CD4-positive, alpha-beta T cell (primary cell): Measurements from ENCODE around the gene G6PD. TPM values are rescaled to one million over a fixed set of nuclear protein-coding genes. Genes with fewer than 3 reads are reported as not detected.
"Not testable (repeated sequence)": the region's sequence is repeated elsewhere in the genome, so short reads cannot be mapped to it uniquely, and the experiment has no call there.

Experiments
- ATAC-seq: fragments of 200-7000 bp; cut with Tn5 transposase; one replicate; pipeline ENCODE4 v1.10.0; 2022; ENCODE audit warnings: mild to moderate bottlenecking; ENCODE audit not compliant: poor library complexity
- CTCF ChIA-PET: fragments of 350-600 bp; sonication (Branson Sonifier 250); formaldehyde crosslinking; loops from one replicate; lab custom pipeline; 2021; ENCODE audit warnings: antibody characterized with exemption, inconsistent platforms; lab: Charles Lee
- POLR2A ChIA-PET: fragments of 350-600 bp; sonication (Branson Sonifier 250); formaldehyde crosslinking; loops from one replicate; lab custom pipeline; 2021; ENCODE audit warnings: antibody characterized with exemption, inconsistent platforms; lab: Charles Lee
- DNase-seq, 14 experiments: peaks; one replicate each; pipeline ENCODE4 v3.0.0-alpha.2; 2013 to 2020; ENCODE audit warnings: mixed read lengths in 2 of 14
- H3K27ac ChIP-seq, 2 donors: one replicate each; pipeline versions ENCODE4 v1.5.1 to v1.7.0; 2013; ENCODE audit warnings: low read length in 2 of 2, low read depth in 1 of 2, mild to moderate bottlenecking in 1 of 2
- H3K27me3 ChIP-seq, 2 experiments: 1 replicate in 1 of 2; 2 replicates in 1 of 2; pipeline versions ENCODE4 v1.6.1 to v1.7.0; 2013; ENCODE audit warnings: low read length in 2 of 2, control low read depth in 1 of 2, mild to moderate bottlenecking in 1 of 2, moderate library complexity in 1 of 2; ENCODE audit not compliant: insufficient read depth in 2 of 2, control insufficient read depth in 1 of 2
- H3K36me3 ChIP-seq: one replicate; pipeline ENCODE4 v1.6.1; 2013; ENCODE audit warnings: low read length, control low read depth; ENCODE audit not compliant: insufficient read depth
- H3K4me1 ChIP-seq: one replicate; pipeline ENCODE4 v1.6.1; 2013; ENCODE audit warnings: low read length, control low read depth; ENCODE audit not compliant: insufficient read depth
- H3K4me3 ChIP-seq: one replicate; pipeline ENCODE4 v1.5.1; 2013; ENCODE audit warnings: mild to moderate bottlenecking, low read length, moderate library complexity
- H3K9me3 ChIP-seq, 2 experiments: 1 replicate in 1 of 2; 2 replicates in 1 of 2; pipeline versions ENCODE4 v1.6.1 to v1.7.0; 2013; ENCODE audit warnings: low read length in 2 of 2, mild to moderate bottlenecking in 2 of 2, control low read depth in 1 of 2, moderate library complexity in 1 of 2; ENCODE audit not compliant: control insufficient read depth in 1 of 2, insufficient read depth in 1 of 2
- H3K27ac Mint-ChIP-seq: one replicate; pipeline ENCODE4 v1.8.0; 2020; ENCODE audit warnings: mixed read lengths
- H3K27me3 Mint-ChIP-seq: one replicate; pipeline ENCODE4 v1.8.0; 2021; ENCODE audit warnings: mixed read lengths
- H3K36me3 Mint-ChIP-seq: one replicate; pipeline ENCODE4 v1.8.0; 2021; ENCODE audit warnings: low read depth, mixed read lengths
- H3K4me1 Mint-ChIP-seq: one replicate; pipeline ENCODE4 v1.8.0; 2021; ENCODE audit warnings: low read depth, mixed read lengths
- H3K4me3 Mint-ChIP-seq: one replicate; pipeline ENCODE4 v1.8.0; 2020; ENCODE audit warnings: mild to moderate bottlenecking, mixed read lengths
- H3K9me3 Mint-ChIP-seq: one replicate; pipeline ENCODE4 v1.8.0; 2020; ENCODE audit warnings: mixed read lengths
- intact Hi-C, 2 experiments: fragments of 100-400 bp; cut with DNase I in 1 of 2; cut with micrococcal nuclease in 1 of 2; formaldehyde crosslinking; loops; one replicate each; pipeline versions ENCODE4 v1.15.1 to v1.9.0; 2023 to 2025; cut with DNase I, micrococcal nuclease
- total RNA-seq, 174 experiments: library from RNA in 2 of 174; stranded (reverse) in 2 of 174; gene quantifications; one replicate each; pipeline ENCODE4 v1.2.3 and lab custom pipeline; 2021 to 2026
- TF ChIP-seq, protein P1 (sequence below): fragments of 200-600 bp; IDR thresholded peaks from one replicate; pipeline ENCODE4 v1.8.0; 2022; ENCODE audit warnings: antibody characterized with exemption, mild to moderate bottlenecking

Gene G6PD
- total RNA-seq, 2 experiments from 2014 or later, result 17.4 to 20.3 TPM

DNA sequence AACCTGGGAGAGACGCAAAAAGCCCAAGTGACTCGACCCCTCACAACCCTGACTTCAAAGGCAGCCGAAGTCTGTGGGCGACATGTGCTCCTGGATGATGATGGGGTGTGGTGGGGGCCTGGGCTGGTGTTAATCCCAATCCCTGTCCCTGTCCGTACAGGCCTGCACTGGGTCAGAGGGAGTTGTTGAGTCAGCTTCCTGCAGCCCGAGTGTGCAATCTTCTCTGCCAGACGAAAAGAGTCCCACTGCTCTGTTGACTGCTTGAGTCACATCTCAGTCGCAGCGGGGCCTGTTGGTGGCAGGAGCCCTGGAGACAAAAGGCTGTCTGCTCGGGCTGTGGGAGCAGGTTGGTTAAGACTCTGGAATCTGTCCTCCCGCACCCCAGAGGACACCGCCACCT lies 40.9 kb downstream of the G6PD start:
- DNase-seq (no peak), ATAC-seq (no peak)
- Mint-ChIP-seq H3K27me3 (no peaks in the 10 kb centered on the region), H3K4me3 (no peak overlapping the region), H3K4me1 (peaks cover under 1% of the 10 kb centered on the region), H3K9me3 (no peaks in the 10 kb centered on the region), H3K36me3 (peaks cover 10% of the 10 kb centered on the region), H3K27ac (no peak overlapping the region)
- CTCF ChIA-PET, result no interaction called here
- Histone ChIP-seq H3K4me1 (no peaks in the 10 kb centered on the region), H3K27me3 (no peaks in the 10 kb centered on the region), H3K9me3 (no peaks in the 10 kb centered on the region), H3K36me3 (peaks cover 26% of the 10 kb centered on the region), H3K4me3 (no peak overlapping the region), H3K27ac (no peak overlapping the region)
- TF ChIP-seq, protein P1, sequence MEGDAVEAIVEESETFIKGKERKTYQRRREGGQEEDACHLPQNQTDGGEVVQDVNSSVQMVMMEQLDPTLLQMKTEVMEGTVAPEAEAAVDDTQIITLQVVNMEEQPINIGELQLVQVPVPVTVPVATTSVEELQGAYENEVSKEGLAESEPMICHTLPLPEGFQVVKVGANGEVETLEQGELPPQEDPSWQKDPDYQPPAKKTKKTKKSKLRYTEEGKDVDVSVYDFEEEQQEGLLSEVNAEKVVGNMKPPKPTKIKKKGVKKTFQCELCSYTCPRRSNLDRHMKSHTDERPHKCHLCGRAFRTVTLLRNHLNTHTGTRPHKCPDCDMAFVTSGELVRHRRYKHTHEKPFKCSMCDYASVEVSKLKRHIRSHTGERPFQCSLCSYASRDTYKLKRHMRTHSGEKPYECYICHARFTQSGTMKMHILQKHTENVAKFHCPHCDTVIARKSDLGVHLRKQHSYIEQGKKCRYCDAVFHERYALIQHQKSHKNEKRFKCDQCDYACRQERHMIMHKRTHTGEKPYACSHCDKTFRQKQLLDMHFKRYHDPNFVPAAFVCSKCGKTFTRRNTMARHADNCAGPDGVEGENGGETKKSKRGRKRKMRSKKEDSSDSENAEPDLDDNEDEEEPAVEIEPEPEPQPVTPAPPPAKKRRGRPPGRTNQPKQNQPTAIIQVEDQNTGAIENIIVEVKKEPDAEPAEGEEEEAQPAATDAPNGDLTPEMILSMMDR, result no peak
- POLR2A ChIA-PET, result no interaction called here
- intact Hi-C loops, result no loop called here

DNA sequence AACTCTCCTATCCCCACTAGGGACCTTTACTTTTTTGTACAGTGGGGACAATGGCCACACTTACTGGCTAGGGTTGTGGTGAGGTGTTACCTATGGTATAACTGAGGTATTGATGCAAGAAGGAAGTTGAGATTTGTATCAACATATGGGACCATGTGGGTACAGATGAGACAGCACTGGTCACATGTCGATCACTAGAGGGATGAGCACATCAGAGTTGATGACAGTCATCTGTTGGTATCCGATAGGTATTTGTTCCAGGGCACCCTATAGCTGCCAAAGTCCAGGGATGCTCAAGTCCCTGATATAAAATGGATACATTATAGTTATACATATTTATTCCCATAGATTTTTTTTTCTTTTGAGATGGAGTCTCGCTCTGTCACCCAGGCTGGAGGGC lies 43.7 kb downstream of the G6PD start:
- H3K9me3 ChIP-seq, result no peaks in the 10 kb centered on the region
- H3K4me1 ChIP-seq, result no peaks in the 10 kb centered on the region
- intact Hi-C loops, result no loop called here
- H3K36me3 ChIP-seq, result peaks cover 15% of the 10 kb centered on the region
- H3K27ac Mint-ChIP-seq, result no peak overlapping the region
- CTCF ChIA-PET, result interaction anchor here (0.7 kb wide), 1 partner anchor 10 kb away, joined by 3 read pairs; no protein-coding TSS in a partner anchor
- H3K27me3 ChIP-seq, result no peaks in the 10 kb centered on the region
- POLR2A ChIA-PET, result interaction anchor here (1.2 kb wide), 1 partner anchor 12 kb away, joined by 3 read pairs; no protein-coding TSS in a partner anchor
- peaks cover 5% of the 10 kb centered on the region for H3K36me3 Mint-ChIP-seq
- ATAC-seq, result no peak
- H3K9me3 Mint-ChIP-seq, result no peaks in the 10 kb centered on the region
- H3K27ac ChIP-seq, result no peak overlapping the region
- no peak overlapping the region for H3K4me3 Mint-ChIP-seq
- H3K4me3 ChIP-seq, result no peak overlapping the region
- H3K4me1 Mint-ChIP-seq, result no peaks in the 10 kb centered on the region
- DNase-seq, result no peak
- TF ChIP-seq, protein P1, result no peak
- no peaks in the 10 kb centered on the region for H3K27me3 Mint-ChIP-seq

DNA sequence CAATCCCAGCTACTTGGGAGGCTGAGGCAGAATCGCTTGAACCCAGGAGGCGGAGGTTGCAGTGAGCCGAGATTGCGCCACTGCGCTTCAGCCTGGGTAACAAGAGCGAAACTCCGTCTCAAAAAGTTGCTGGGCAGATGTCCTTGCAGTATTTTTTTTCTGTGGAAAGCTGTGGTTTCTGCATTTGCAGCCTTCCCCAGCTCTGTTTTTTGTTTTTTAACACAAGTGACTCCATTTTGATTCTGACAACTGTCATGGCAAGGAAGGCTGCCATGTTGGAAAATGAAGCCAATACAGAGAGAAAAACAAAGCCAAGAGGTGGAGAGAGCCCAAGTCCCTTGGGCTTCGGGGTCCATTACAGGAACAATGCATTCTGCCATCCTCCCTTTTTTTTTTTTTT lies 44.5 kb downstream of the G6PD start:
- intact Hi-C loops, result no loop called here
- Mint-ChIP-seq H3K4me3 (no peak overlapping the region), H3K36me3 (peaks cover 5% of the 10 kb centered on the region), H3K27me3 (no peaks in the 10 kb centered on the region), H3K27ac (no peak overlapping the region), H3K4me1 (no peaks in the 10 kb centered on the region), H3K9me3 (no peaks in the 10 kb centered on the region)
- Histone ChIP-seq H3K36me3 (peaks cover 12% of the 10 kb centered on the region), H3K4me3 (no peak overlapping the region), H3K27ac (no peak overlapping the region), H3K4me1 (no peaks in the 10 kb centered on the region), H3K27me3 (no peaks in the 10 kb centered on the region), H3K9me3 (no peaks in the 10 kb centered on the region)
- DNase-seq, result no peak
- CTCF ChIA-PET, result interaction anchor here (0.7 kb wide), 1 partner anchor 9 kb away, joined by 3 read pairs; no protein-coding TSS in a partner anchor
- POLR2A ChIA-PET, result interaction anchor here (1.3 kb wide), 1 partner anchor 14 kb away, joined by 3 read pairs; the partner anchor contains the start of gene FAM3A
- TF ChIP-seq, protein P1, result no peak
- no peak for ATAC-seq

DNA sequence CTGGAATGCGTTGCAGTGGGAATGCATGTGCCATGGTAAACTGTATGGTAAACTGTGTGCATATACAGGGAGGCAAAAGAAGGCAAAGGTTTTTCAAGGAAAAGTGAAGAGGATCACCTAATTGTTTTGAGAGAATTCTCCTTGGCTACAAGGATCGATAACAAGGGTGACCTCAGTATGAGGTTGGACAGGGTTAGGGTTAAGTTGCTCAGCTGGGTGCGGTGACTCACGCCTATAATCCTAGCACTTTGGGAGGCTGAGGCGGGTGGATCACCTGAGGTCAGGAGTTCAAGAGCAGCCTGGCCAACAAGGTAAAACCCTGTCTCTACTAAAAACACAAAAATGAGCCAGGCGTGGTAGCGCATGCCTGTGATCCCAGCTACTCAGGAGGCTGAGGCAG lies 45.2 kb downstream of the G6PD start:
- DNase-seq, H3K4me1 ChIP-seq, ATAC-seq, intact Hi-C loops, H3K4me1 Mint-ChIP-seq, CTCF ChIA-PET, H3K27me3 ChIP-seq, H3K36me3 Mint-ChIP-seq, H3K4me3 ChIP-seq, H3K9me3 Mint-ChIP-seq, H3K9me3 ChIP-seq, H3K27me3 Mint-ChIP-seq, H3K4me3 Mint-ChIP-seq, H3K27ac Mint-ChIP-seq, H3K36me3 ChIP-seq, H3K27ac ChIP-seq: not testable (repeated sequence)
- POLR2A ChIA-PET, result interaction anchor here (1.3 kb wide), 1 partner anchor 15 kb away, joined by 3 read pairs; the partner anchor contains the start of gene FAM3A

DNA sequence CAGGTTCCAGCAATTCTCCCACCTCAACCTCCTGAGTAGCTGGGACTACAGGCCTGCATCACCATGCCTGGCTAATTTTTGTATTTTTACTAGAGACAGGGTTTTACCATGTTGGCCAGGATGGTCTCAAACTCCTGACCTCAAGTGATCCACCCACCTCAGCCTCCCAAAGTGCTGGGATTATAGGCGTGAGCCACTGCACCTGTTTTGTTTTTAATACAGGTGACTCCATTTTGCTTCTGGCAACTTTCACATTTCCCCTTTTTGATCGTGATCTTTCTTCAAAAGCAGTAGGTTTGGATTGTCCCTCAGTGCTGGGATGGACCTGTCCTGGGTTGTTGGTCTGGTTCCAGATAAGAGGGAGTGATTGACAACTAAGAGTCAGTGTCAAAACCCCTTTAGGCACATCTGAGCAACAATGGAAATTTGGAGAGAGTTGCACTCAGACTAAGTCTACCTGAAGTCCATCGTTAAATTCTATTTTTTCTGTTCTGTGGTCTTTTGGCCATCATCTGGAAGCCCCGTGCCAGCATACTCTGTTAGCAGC lies 50.0 kb downstream of the G6PD start:
- H3K4me3 ChIP-seq, H3K27me3 ChIP-seq, ATAC-seq, H3K27ac Mint-ChIP-seq, CTCF ChIA-PET, intact Hi-C loops, H3K27ac ChIP-seq, H3K4me1 Mint-ChIP-seq, H3K36me3 Mint-ChIP-seq, H3K4me3 Mint-ChIP-seq, H3K9me3 ChIP-seq, H3K27me3 Mint-ChIP-seq, H3K36me3 ChIP-seq, DNase-seq, H3K9me3 Mint-ChIP-seq, H3K4me1 ChIP-seq: not testable (repeated sequence)
- POLR2A ChIA-PET, result interaction anchor here (0.6 kb wide), 1 partner anchor 30 kb away, joined by 4 read pairs; no protein-coding TSS in a partner anchor
